Endothelial cell of umbilical vein (primary cell): ENCODE data around the gene SDCBP2.

Source experiments
- POLR2A ChIP-seq: IDR thresholded peaks from 2 replicates; pipeline ENCODE4 v1.6.1; 2012; ENCODE audit warnings: low read depth, mild to moderate bottlenecking, control low read depth, low read length
- POLR2AphosphoS5 ChIP-seq: IDR thresholded peaks from 2 replicates; pipeline ENCODE4 v1.6.1; 2012; ENCODE audit warnings: low read depth, mild to moderate bottlenecking, control low read depth, low read length, moderate library complexity; ENCODE audit not compliant: insufficient read depth
- TF ChIP-seq, protein P1 (sequence below), 2 donors: IDR thresholded peaks; 1 replicate in 1 of 2; 2 replicates in 1 of 2; pipeline ENCODE4 v1.5.1; 2011; ENCODE audit warnings: low read length in 2 of 2, mild to moderate bottlenecking in 2 of 2, moderate library complexity in 2 of 2, control low read depth in 1 of 2, inconsistent platforms in 1 of 2, low read depth in 1 of 2; ENCODE audit not compliant: insufficient read depth in 1 of 2; ENCODE audit errors: extremely low read depth in 1 of 2

DNA sequence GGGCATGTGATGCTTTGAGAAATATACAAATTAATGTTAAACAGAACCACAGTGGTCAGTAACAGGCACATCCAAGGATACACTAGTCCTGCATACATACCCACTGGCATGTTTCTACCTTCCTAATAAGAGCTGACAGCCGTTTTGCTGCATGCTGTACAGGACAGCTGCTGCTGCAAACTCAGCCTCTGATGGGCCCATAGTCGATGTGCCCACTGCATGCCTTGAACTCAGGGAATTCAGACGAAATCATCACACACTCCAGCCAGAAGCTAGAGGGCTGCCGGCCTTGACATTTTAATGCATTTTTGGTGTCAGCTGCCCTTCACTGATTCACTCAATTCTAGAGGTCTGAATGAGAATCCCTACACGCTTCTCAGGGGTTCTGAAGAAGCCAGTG, 34.6 kb upstream of the SDCBP2 start:
- TF ChIP-seq, protein P1, sequence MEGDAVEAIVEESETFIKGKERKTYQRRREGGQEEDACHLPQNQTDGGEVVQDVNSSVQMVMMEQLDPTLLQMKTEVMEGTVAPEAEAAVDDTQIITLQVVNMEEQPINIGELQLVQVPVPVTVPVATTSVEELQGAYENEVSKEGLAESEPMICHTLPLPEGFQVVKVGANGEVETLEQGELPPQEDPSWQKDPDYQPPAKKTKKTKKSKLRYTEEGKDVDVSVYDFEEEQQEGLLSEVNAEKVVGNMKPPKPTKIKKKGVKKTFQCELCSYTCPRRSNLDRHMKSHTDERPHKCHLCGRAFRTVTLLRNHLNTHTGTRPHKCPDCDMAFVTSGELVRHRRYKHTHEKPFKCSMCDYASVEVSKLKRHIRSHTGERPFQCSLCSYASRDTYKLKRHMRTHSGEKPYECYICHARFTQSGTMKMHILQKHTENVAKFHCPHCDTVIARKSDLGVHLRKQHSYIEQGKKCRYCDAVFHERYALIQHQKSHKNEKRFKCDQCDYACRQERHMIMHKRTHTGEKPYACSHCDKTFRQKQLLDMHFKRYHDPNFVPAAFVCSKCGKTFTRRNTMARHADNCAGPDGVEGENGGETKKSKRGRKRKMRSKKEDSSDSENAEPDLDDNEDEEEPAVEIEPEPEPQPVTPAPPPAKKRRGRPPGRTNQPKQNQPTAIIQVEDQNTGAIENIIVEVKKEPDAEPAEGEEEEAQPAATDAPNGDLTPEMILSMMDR (IDR thresholded peaks at IDR 0.05; ENCODE audit: extremely low read depth in 1 of 2, insufficient read depth in 1 of 2, low read depth in 1 of 2, low read length in 2 of 2): no peak
- TF ChIP-seq POLR2AphosphoS5 (peak; percentile 47), POLR2A (no peak)
